ENCODE measurements around the gene DBX1.
"Not testable (repeated sequence)": the region's sequence is repeated elsewhere in the genome, so short reads cannot be mapped to it uniquely, and the experiment has no call there.

- TF ChIP-seq CTCF, POLR2A (IDR thresholded peaks at IDR 0.05): not testable (repeated sequence)
These were observed 31.8 kb downstream of the DBX1 start for GRCh38 chr11:20128528-20128825.
